Measurements from ENCODE around the gene PRUNE2. TPM values are rescaled to one million over a fixed set of nuclear protein-coding genes. Genes with fewer than 3 reads are reported as not detected.

PRUNE2 gene
- total and polyA plus RNA-seq, 2 experiments from 2014 or later: 0.46 to 4.1 TPM

GRCh38 chr9:76697554-76697953 lies 208.4 kb downstream of the PRUNE2 start:
- no peak for DNase-seq (ENCODE audit: low spot score)
- H3K4me1 ChIP-seq (ENCODE audit: insufficient read depth): no peaks in the 10 kb centered on the region
- 35% methylated on average over 2 of the region's 2 CpGs for WGBS (ENCODE audit: low lambda C conversion rate, missing lambda C conversion rate)

GRCh38 chr9:76697081-76697480 lies 208.8 kb downstream of the PRUNE2 start:
- Histone ChIP-seq H3K9me2 (replicated peaks; ENCODE audit: insufficient read depth) (no peaks in the 10 kb centered on the region), H4K20me1 (ENCODE audit: insufficient read depth, poor library complexity, severe bottlenecking) (no peaks in the 10 kb centered on the region), H3K4me3 (no peak overlapping the region), H3K27me3 (no peaks in the 10 kb centered on the region), H3K79me2 (no peaks in the 10 kb centered on the region), H3K36me3 (replicated peaks; ENCODE audit: insufficient read depth, low read depth) (no peaks in the 10 kb centered on the region), H3K4me1 (ENCODE audit: insufficient read depth) (no peaks in the 10 kb centered on the region), H2AFZ (no peak overlapping the region), H3K4me2 (no peak overlapping the region), H3K27ac (no peak overlapping the region), H3K9me3 (ENCODE audit: low read depth) (no peaks in the 10 kb centered on the region)
- TF ChIP-seq EZH2 (IDR thresholded peaks at IDR 0.05; ENCODE audit: borderline replicate concordance): no peak
- TF ChIP-seq CTCF (IDR thresholded peaks at IDR 0.05; ENCODE audit: poor library complexity): no peak
- TF ChIP-seq EZH2phosphoT487 (IDR thresholded peaks at IDR 0.05; ENCODE audit: low read depth, severe bottlenecking, unreplicated experiment): no peak
- 73% methylated on average over 5 of the region's 5 CpGs for WGBS (ENCODE audit: low lambda C conversion rate, missing lambda C conversion rate)
- DNase-seq (ENCODE audit: low spot score): no peak

More at GRCh38 chr9:76697554-76697953, 208.4 kb downstream of the PRUNE2 start:
- TF ChIP-seq EZH2phosphoT487 (IDR thresholded peaks at IDR 0.05; ENCODE audit: low read depth, severe bottlenecking, unreplicated experiment) (no peak), EZH2 (IDR thresholded peaks at IDR 0.05; ENCODE audit: borderline replicate concordance) (no peak), CTCF (IDR thresholded peaks at IDR 0.05; ENCODE audit: poor library complexity) (no peak)
- Histone ChIP-seq H3K27ac (no peak overlapping the region), H3K79me2 (no peaks in the 10 kb centered on the region), H4K20me1 (ENCODE audit: insufficient read depth, poor library complexity, severe bottlenecking) (no peaks in the 10 kb centered on the region), H3K9me2 (replicated peaks; ENCODE audit: insufficient read depth) (no peaks in the 10 kb centered on the region), H3K4me2 (no peak overlapping the region), H3K9me3 (ENCODE audit: low read depth) (no peaks in the 10 kb centered on the region), H3K27me3 (no peaks in the 10 kb centered on the region), H2AFZ (no peak overlapping the region), H3K4me3 (no peak overlapping the region), H3K36me3 (replicated peaks; ENCODE audit: insufficient read depth, low read depth) (no peaks in the 10 kb centered on the region)

GRCh38 chr9:76693912-76694311 lies 212.0 kb downstream of the PRUNE2 start:
- no peak overlapping the region for H3K27ac ChIP-seq
- DNase-seq (ENCODE audit: low spot score): no peak
- H3K9me2 ChIP-seq (replicated peaks; ENCODE audit: insufficient read depth): no peaks in the 10 kb centered on the region
- 95% methylated on average over 5 of the region's 5 CpGs for WGBS (ENCODE audit: low lambda C conversion rate, missing lambda C conversion rate)
- H3K36me3 ChIP-seq (replicated peaks; ENCODE audit: insufficient read depth, low read depth): no peaks in the 10 kb centered on the region
- peaks cover 21% of the 10 kb centered on the region for H3K4me1 ChIP-seq (ENCODE audit: insufficient read depth)
- no peak overlapping the region for H3K4me2 ChIP-seq
- H2AFZ ChIP-seq: no peak overlapping the region
- H3K27me3 ChIP-seq: no peaks in the 10 kb centered on the region
- no peaks in the 10 kb centered on the region for H4K20me1 ChIP-seq (ENCODE audit: insufficient read depth, poor library complexity, severe bottlenecking)
- no peaks in the 10 kb centered on the region for H3K9me3 ChIP-seq (ENCODE audit: low read depth)
- H3K79me2 ChIP-seq: no peaks in the 10 kb centered on the region
- TF ChIP-seq CTCF (IDR thresholded peaks at IDR 0.05; ENCODE audit: poor library complexity): no peak
- TF ChIP-seq EZH2 (IDR thresholded peaks at IDR 0.05; ENCODE audit: borderline replicate concordance): no peak
- no peak for TF ChIP-seq EZH2phosphoT487 (IDR thresholded peaks at IDR 0.05; ENCODE audit: low read depth, severe bottlenecking, unreplicated experiment)
- no peak overlapping the region for H3K4me3 ChIP-seq

Measured in hepatocyte (in vitro differentiated cells).